Vagina (tissue), 2 donors: ENCODE measurements around the gene TNPO3.

Experiments
- CTCF ChIP-seq, 3 experiments: fragments of 450-650 bp in 2 of 3; fragments of 200-600 bp in 1 of 3; sonication (generic) in 1 of 3; IDR thresholded peaks; one replicate each; pipeline ENCODE4 v1.5.1; 2017 to 2019; ENCODE audit warnings: antibody characterized with exemption in 3 of 3, mild to moderate bottlenecking in 2 of 3, moderate library complexity in 2 of 3
- POLR2A ChIP-seq, 2 donors: fragments of 450-650 bp; IDR thresholded peaks; one replicate each; pipeline ENCODE4 v1.6.1; 2017; ENCODE audit warnings: antibody characterized with exemption in 2 of 2, mild to moderate bottlenecking in 2 of 2, moderate library complexity in 2 of 2
- POLR2AphosphoS5 ChIP-seq, 2 donors: sonication (generic); formaldehyde crosslinking; IDR thresholded peaks; one replicate each; pipeline ENCODE4 v1.9.0; 2017; ENCODE audit warnings: antibody characterized with exemption in 2 of 2, mild to moderate bottlenecking in 2 of 2, low read depth in 1 of 2; ENCODE audit not compliant: insufficient read depth in 1 of 2

- no peak for TF ChIP-seq CTCF (IDR thresholded peaks at IDR 0.05)
- TF ChIP-seq POLR2AphosphoS5 (IDR thresholded peaks at IDR 0.05; ENCODE audit: insufficient read depth in 1 of 2, low read depth in 1 of 2) = no peak
- no peak for TF ChIP-seq POLR2A (IDR thresholded peaks at IDR 0.05)
These were observed 121.6 kb downstream of the TNPO3 start for GRCh38 chr7:128933180-128933891.
